Gastroesophageal sphincter (tissue), 3 donors: Measurements from ENCODE around the gene KLRF2.

Experiments used
- CTCF ChIP-seq, 4 experiments: fragments of 200-600 bp in 2 of 4; fragments of 450-650 bp in 2 of 4; sonication (generic) in 1 of 4; IDR thresholded peaks; one replicate each; pipeline ENCODE4 v1.5.1; 2017 to 2019; ENCODE audit warnings: antibody characterized with exemption in 4 of 4, mild to moderate bottlenecking in 2 of 4, moderate library complexity in 2 of 4
- POLR2A ChIP-seq, 2 donors: fragments of 450-650 bp; IDR thresholded peaks; one replicate each; pipeline ENCODE4 v1.6.1; 2017; ENCODE audit warnings: antibody characterized with exemption in 2 of 2, mild to moderate bottlenecking in 2 of 2, moderate library complexity in 1 of 2
- POLR2AphosphoS5 ChIP-seq: sonication (generic); formaldehyde crosslinking; IDR thresholded peaks from one replicate; pipeline ENCODE4 v1.6.1; 2017; ENCODE audit warnings: antibody characterized with exemption

- TF ChIP-seq CTCF (IDR thresholded peaks at IDR 0.05) (no peak), POLR2A (IDR thresholded peaks at IDR 0.05) (no peak), POLR2AphosphoS5 (no peak)
These were observed 17.9 kb downstream of the KLRF2 start for GRCh38 chr12:9899209-9899608.
